Measurements from ENCODE around the gene QSOX1.

QSOX1 gene

GRCh38 chr1:180236698-180237509, 82.2 kb downstream of the QSOX1 start:
- peak; percentile 37 for DNase-seq

- no peak for DNase-seq
Measured at GRCh38 chr1:180237869-180238476, 83.3 kb downstream of the QSOX1 start.

- DNase-seq, result no peak
Measured at GRCh38 chr1:180238675-180239074, 84.0 kb downstream of the QSOX1 start.

GRCh38 chr1:180239145-180240096, 84.8 kb downstream of the QSOX1 start:
- peak; percentile 42 for DNase-seq

DNA sequence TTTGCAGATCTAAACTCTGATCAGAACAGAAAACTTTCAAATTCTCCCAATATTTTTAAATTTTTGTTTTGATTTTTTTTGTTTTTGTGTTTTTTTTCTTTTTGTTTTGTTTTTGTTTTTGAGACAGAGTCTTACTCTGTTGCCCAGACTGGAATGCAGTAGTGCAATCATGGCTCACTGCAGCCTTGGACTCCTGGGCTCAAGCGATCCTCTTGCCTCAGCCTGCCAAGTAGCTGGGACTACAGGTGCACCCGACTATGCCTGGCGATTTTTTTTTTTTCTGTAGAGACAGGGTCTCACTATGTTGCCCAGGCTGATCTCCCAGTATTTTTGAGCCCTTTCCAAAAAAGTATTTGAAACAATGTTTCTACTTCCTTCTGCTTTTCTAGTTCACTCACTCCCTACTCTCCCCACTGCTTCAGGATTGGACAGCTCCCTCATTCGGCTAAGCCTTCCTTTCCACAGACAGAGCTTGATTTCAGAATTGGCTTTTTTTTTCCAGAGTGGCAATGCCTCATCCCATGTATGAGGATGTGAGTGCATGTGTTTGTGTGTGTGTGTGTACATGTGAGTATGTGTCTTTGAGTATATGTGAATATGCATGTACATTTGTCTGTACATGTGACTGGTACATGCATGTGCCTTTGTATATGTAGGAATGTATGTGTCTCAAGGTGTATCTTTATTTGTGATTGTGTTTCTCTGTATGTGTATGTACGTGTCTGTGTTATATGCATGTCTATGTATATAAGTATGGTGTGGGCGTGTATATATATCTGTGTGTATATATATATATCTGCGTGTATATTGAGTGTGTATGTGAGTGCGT, 87.3 kb downstream of the QSOX1 start:
- no peak for DNase-seq

GRCh38 chr1:180243517-180244221, 89.0 kb downstream of the QSOX1 start:
- DNase-seq, result peak; percentile 12

- no peak for DNase-seq
Measured at GRCh38 chr1:180244840-180245239, 90.2 kb downstream of the QSOX1 start.

- no peak for DNase-seq
Measured at GRCh38 chr1:180246579-180246978, 91.9 kb downstream of the QSOX1 start.

GRCh38 chr1:180247061-180247460, 92.4 kb downstream of the QSOX1 start:
- DNase-seq, result no peak

DNA sequence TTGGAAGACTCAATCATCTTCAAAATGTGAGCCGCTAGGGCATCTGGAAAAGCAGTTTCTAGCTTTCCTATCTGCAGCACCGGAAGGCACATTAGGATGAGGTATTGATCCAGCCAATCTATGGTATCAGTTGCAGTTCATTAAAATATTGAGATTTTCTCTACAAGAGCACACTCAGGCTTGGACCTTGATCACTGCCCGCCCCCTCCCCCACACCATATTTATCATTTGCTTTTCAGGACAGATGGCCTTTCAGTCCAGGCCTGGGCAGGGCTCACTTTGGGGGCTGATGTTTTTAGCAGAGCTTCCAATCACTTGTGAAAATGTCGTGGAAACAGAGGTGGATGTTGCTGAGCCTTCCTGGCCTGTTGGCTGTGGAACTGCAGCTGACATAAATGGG, 92.9 kb downstream of the QSOX1 start:
- DNase-seq, result no peak

DNA sequence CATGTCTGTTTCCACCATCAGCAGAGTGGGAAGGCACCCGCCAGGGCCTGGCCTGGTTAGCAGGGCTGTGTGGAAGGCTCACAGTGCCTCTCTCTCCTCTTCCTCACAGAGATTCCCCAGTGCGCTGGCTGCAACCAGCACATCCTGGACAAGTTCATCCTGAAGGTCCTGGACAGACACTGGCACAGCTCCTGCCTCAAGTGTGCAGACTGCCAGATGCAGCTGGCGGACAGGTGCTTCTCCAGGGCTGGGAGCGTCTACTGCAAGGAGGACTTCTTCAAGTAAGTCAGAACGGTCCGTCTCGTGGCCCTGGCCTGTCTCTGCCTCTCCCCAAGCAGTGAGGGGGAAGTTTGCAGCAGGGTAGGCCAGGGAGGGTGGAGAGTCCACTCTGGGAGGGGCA, 93.5 kb downstream of the QSOX1 start:
- no peak for DNase-seq

- DNase-seq, result no peak
Measured at GRCh38 chr1:180248731-180249681, 94.3 kb downstream of the QSOX1 start.

DNA sequence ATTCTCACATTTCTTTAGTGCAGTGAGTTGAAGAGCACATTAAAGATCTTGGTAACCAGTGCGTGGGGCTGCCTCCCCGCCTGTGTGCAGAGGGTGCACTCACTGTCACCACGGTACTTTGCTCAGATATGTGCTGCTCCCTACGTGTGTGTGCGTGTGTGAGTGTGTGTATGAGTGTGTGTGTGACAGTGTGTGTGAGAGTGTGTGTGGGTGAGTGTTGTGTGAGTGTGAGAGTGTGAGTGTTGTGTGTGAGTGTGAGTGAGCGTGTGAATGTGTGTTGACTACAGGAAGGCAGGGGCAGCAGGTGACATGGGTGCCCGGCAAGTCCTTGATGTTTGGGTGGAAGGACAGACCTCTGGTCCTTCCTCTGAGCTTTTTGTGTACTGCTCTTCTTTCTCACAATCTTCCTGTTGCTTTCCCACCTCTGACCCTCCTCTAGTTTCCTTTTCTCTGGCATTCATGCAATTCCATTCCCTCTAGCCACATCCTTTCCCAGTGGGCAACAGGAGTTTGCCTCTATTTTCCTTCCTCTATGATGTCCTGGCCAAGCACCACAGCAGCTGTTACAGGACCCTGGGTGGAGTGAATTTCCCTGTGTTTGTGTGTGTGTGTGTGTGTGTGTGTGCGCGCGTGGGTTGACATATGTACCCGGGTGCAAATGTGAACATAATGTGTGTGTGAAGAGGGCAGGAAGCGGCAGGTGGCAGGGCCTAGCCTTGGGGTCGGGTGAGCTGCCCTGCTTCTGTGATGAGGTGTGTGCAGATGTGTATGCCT, 95.2 kb downstream of the QSOX1 start:
- DNase-seq, result no peak

DNA sequence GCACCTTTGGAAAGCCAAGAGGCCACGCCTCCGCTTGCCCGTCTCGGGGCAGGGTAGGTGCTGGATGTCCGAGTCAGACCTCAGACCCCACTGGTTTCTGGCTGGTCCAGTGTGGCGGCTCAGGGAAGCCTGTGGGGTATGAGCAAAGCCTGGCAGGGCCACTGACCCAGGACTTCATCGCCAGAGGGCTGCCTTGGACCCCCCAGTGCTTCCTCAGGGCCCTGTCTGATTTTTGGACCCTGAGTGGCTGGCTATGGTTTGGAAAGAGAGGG, 95.8 kb downstream of the QSOX1 start:
- DNase-seq, result no peak

DNA sequence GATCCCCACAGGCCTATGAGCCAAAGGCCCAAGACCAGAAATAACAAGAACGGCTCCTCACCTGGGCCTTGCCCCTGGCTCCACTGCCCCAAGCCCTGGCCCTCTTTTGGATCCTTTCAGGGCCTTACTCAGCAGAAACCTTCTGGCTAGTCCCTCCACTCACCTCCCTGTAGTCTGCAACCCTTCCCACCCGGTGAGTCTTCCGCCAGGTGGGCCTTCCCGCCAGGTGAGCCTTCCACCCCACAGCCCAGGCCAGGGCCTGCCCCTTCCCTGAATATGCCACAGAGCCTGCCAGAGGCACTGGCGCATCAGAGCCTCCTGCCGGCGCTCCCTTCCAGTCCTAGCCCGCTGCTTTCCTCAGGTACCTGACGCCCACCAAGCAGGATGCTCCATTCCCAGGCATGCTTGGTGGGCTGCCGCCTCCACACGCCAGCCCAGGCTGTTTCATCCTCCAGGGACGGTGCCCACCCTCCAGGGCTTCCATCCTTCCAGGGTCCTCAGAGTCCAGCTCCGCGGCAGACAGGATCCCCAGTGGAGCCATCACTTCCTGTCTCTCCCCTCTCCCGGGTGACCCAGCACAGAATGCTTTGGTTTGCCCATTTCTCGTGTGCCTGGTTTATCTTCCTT, 96.3 kb downstream of the QSOX1 start:
- no peak for DNase-seq

DNA sequence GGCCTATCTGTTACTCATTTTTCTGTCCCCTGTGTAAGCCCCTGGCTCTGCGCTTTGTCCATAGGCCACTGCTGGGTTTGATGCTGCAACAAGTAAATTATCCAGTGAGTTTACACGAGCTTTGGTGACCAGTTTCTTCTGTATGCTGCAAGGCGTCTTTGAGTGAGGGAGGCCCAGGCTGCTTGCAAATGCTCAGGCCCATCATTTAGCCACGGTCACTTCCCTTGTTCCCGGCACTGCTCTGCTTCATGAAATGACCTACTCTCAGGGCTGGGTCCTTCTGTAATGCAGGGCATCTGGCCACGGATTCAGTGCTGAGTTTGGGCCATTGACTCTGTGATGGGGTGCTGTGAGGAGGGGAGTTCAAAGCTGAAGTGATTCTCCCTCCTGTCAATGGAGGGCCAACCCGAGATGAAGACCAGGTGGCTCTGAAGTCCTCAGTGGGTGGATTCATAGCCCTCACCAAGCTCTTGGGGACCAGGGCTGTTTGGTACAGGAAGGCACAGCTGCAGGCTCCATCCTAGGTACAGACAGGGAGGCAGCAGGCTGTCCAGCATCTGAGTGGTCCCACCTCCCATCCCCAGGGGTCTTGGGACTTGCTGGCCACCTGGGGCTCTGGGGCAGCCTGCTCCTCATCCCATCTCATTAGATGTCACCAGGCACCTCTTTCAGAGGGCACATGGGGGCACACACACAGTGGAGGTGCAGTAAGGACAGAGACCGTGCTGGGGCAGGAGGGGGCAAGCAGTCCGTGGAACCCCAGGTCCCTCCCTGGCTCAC, 97.0 kb downstream of the QSOX1 start:
- DNase-seq, result no peak

DNA sequence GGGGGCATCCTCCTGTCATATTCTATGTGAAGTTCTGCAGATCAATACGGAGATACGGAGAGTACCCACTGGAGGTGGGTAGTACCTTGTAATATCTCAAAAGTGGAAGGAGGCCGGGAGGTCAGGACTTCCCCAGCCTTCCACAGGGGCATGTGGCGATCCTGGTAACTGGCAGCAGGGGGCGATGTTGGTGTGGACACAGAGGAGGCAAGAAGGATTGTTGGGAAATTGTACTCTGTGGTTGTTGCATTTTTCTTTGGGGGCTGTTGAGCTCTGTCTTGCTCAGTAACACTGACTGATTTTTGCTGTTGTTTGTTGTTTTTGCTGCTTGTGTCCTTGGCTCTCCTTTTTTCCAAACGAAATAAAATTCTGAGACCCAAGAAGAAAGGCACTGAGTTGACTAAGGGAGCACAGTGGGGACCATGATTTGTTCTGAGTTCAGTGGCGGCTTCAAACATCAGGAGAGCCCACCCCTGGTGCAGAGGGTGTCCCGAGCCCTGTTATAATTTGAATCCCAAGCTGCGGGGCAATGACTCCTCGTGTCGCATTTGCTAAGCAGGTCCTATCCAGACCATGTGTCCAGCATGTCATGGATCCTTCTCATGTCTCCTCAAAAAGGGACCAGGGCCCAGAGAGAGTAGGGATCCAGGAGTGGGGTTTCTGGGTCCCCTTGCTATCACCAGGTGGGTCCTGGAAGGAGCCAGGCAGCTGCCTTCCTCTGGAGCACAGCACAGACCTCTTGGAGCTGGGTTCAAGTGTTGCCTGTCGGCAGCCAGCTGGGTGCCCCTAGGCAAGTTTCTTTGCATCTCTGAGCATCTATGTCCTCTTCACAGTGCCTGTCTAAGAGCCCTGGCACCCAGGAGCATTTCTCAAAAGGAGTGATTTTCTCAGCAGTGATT, 98.2 kb downstream of the QSOX1 start:
- DNase-seq, result peak; percentile 87

All from activated effector memory CD4-positive, alpha-beta T cell treated with anti-CD3 and anti-CD28 coated beads, Interleukin-2, amount 50 U/mL, for 16 hours (primary cell).